ENCODE measurements around the gene MAPK8IP3.
A peak's percentile ranks its signal among the peaks of the same experiment; 100 is the strongest.

The MAPK8IP3 gene

GRCh38 chr16:1763521-1764511 lies 57.8 kb downstream of the MAPK8IP3 start:
- peak; percentile 41 for DNase-seq

- no peak for DNase-seq
These were observed 59.0 kb downstream of the MAPK8IP3 start for GRCh38 chr16:1764971-1765370.

- DNase-seq = no peak
These were observed 59.8 kb downstream of the MAPK8IP3 start for GRCh38 chr16:1765826-1766225.

- DNase-seq = no peak
These were observed 60.2 kb downstream of the MAPK8IP3 start for GRCh38 chr16:1766231-1766630.

- DNase-seq = no peak
These were observed 60.7 kb downstream of the MAPK8IP3 start for GRCh38 chr16:1766701-1767100.

- DNase-seq = no peak
These were observed 61.4 kb downstream of the MAPK8IP3 start for GRCh38 chr16:1767116-1767994.

GRCh38 chr16:1768061-1768766 lies 62.2 kb downstream of the MAPK8IP3 start:
- no peak for DNase-seq

GRCh38 chr16:1768767-1769401 lies 62.9 kb downstream of the MAPK8IP3 start:
- no peak for DNase-seq

GRCh38 chr16:1769402-1770300 lies 63.7 kb downstream of the MAPK8IP3 start:
- no peak for DNase-seq

- peak; percentile 50 for DNase-seq
These were observed 64.6 kb downstream of the MAPK8IP3 start for GRCh38 chr16:1770328-1771187.

GRCh38 chr16:1771188-1771863 lies 65.3 kb downstream of the MAPK8IP3 start, which contains the start of gene NME3:
TSS of gene NME3 (minus strand) at chr16:1771543. CDS start at chr16:1771534, 9 bp downstream.
- peak; percentile 85 for DNase-seq

- no peak for DNase-seq
These were observed 65.9 kb downstream of the MAPK8IP3 start for GRCh38 chr16:1771864-1772361.

- DNase-seq = peak; percentile 72
These were observed 66.4 kb downstream of the MAPK8IP3 start, which contains the start of gene EME2 for GRCh38 chr16:1772362-1772907. TSS of gene EME2 (plus strand) at chr16:1772810. CDS start at chr16:1773228, 418 bp downstream.

- peak; percentile 95 for DNase-seq
These were observed 67.1 kb downstream of the MAPK8IP3 start, which contains the start of gene MRPS34 for GRCh38 chr16:1772908-1773702. TSS of gene MRPS34 (minus strand) at chr16:1773134. CDS start at chr16:1773119, 15 bp downstream.

GRCh38 chr16:1773703-1774447 lies 67.9 kb downstream of the MAPK8IP3 start:
- DNase-seq = peak; percentile 75

GRCh38 chr16:1774448-1774780 lies 68.4 kb downstream of the MAPK8IP3 start:
- DNase-seq = no peak

All from hematopoietic multipotent progenitor cell treated with erythropoietin and hydrocortisone succinate and interleukin-3 and kit ligand, for 4 days (in vitro differentiated cells).